Left ventricle myocardium inferior (tissue), 1 donor: Measurements from ENCODE around the gene PHKB. TPM values are rescaled to one million over a fixed set of nuclear protein-coding genes. Genes with fewer than 3 reads are reported as not detected.

Experiments
- DNase-seq: peaks from one replicate; pipeline ENCODE4 v3.0.0-alpha.2; 2020
- H3K27ac ChIP-seq: fragments of 200-600 bp; replicated peaks from 2 replicates; pipeline ENCODE4 v1.8.0; 2021
- H3K27me3 ChIP-seq: fragments of 200-600 bp; 2 replicates; pipeline ENCODE4 v1.8.0; 2021; ENCODE audit warnings: low read depth
- H3K36me3 ChIP-seq: fragments of 200-600 bp; 2 replicates; pipeline ENCODE4 v1.8.0; 2021
- H3K4me1 ChIP-seq: fragments of 200-600 bp; 2 replicates; pipeline ENCODE4 v1.8.0; 2021
- H3K4me3 ChIP-seq: fragments of 200-600 bp; 2 replicates; pipeline ENCODE4 v1.8.0; 2021; ENCODE audit warnings: mild to moderate bottlenecking, moderate library complexity
- H3K9me3 ChIP-seq: fragments of 200-600 bp; replicated peaks from 2 replicates; pipeline ENCODE4 v1.8.0; 2021
- intact Hi-C: fragments of 100-400 bp; cut with micrococcal nuclease; formaldehyde crosslinking; loops from one replicate; pipeline ENCODE4 v1.11.0; 2022
- total RNA-seq: library from RNA; stranded (reverse); fragmentation: NEBNext Ultra II Directional; extraction: Animal tissue kit (Norgen Biotek cat#: 25700); gene quantifications from one replicate; pipeline ENCODE4 v1.2.1, GENCODE V29; 2021
- TF ChIP-seq, protein P1 (sequence below): fragments of 200-600 bp; IDR thresholded peaks from 2 replicates; pipeline ENCODE4 v1.8.0; 2021; ENCODE audit warnings: antibody characterized with exemption, mild to moderate bottlenecking, borderline replicate concordance
- donor health status: DM: no; HTN: yes; CAD: no; lungs with severe emphysema.

The PHKB gene
- total RNA-seq, 1 donor from 2014 or later, result 63.2 TPM

GRCh38 chr16:47519546-47519945 lies 58.4 kb downstream of the PHKB start:
- intact Hi-C loops, result no loop called here
- H3K9me3 ChIP-seq, result peaks cover 4% of the 10 kb centered on the region
- H3K4me3 ChIP-seq, result no peak overlapping the region
- no peak for DNase-seq
- H3K27me3 ChIP-seq, result no peaks in the 10 kb centered on the region
- peaks cover 32% of the 10 kb centered on the region for H3K4me1 ChIP-seq
- peak overlapping the region; percentile 62 for H3K27ac ChIP-seq
- TF ChIP-seq, protein P1, sequence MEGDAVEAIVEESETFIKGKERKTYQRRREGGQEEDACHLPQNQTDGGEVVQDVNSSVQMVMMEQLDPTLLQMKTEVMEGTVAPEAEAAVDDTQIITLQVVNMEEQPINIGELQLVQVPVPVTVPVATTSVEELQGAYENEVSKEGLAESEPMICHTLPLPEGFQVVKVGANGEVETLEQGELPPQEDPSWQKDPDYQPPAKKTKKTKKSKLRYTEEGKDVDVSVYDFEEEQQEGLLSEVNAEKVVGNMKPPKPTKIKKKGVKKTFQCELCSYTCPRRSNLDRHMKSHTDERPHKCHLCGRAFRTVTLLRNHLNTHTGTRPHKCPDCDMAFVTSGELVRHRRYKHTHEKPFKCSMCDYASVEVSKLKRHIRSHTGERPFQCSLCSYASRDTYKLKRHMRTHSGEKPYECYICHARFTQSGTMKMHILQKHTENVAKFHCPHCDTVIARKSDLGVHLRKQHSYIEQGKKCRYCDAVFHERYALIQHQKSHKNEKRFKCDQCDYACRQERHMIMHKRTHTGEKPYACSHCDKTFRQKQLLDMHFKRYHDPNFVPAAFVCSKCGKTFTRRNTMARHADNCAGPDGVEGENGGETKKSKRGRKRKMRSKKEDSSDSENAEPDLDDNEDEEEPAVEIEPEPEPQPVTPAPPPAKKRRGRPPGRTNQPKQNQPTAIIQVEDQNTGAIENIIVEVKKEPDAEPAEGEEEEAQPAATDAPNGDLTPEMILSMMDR, result no peak
- H3K36me3 ChIP-seq, result peaks cover 43% of the 10 kb centered on the region

- H3K27me3 ChIP-seq, result no peaks in the 10 kb centered on the region
- H3K27ac ChIP-seq, result peak overlapping the region; percentile 62
- peaks cover 38% of the 10 kb centered on the region for H3K4me1 ChIP-seq
- H3K4me3 ChIP-seq, result no peak overlapping the region
- peaks cover 37% of the 10 kb centered on the region for H3K36me3 ChIP-seq
- intact Hi-C loops, result no loop called here
- no peak for DNase-seq
- H3K9me3 ChIP-seq, result peaks cover 4% of the 10 kb centered on the region
- TF ChIP-seq, protein P1, result no peak
Observed at GRCh38 chr16:47519996-47520679, 59.0 kb downstream of the PHKB start.

GRCh38 chr16:47523342-47524006 lies 62.3 kb downstream of the PHKB start:
- Histone ChIP-seq H3K9me3 (peaks cover 4% of the 10 kb centered on the region), H3K36me3 (peaks cover 4% of the 10 kb centered on the region), H3K27ac (peak overlapping the region; percentile 62), H3K27me3 (no peaks in the 10 kb centered on the region), H3K4me1 (peaks cover 47% of the 10 kb centered on the region), H3K4me3 (no peak overlapping the region)
- intact Hi-C loops, result no loop called here
- TF ChIP-seq, protein P1, result no peak
- no peak for DNase-seq

- H3K9me3 ChIP-seq, result peaks cover 4% of the 10 kb centered on the region
- H3K27ac ChIP-seq, result peak overlapping the region; percentile 62
- H3K27me3 ChIP-seq, result no peaks in the 10 kb centered on the region
- no peak overlapping the region for H3K4me3 ChIP-seq
- H3K36me3 ChIP-seq, result no peaks in the 10 kb centered on the region
- intact Hi-C loops, result no loop called here
- TF ChIP-seq, protein P1, result no peak
- H3K4me1 ChIP-seq, result peaks cover 46% of the 10 kb centered on the region
- no peak for DNase-seq
Observed at GRCh38 chr16:47524007-47524405, 62.9 kb downstream of the PHKB start.

DNA sequence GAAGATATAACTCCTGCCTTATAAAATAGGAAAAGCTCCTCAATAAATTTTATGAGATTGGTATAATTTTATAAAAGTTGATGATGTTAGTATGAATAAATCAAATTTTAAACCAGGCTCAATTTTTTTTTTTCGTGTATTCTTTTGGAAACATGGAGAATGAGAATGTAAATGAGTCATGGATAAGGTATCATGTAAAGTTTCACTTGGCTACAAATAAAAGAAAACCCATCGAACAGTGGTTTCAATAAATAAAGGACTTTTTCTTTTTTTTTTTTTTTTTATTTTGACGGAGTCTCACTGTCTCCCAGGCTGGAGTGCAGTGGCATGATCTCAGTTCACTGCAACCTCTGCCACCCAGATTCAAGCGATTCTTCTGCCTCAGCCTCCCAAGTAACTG lies 67.3 kb downstream of the PHKB start:
- intact Hi-C loops, result no loop called here
- TF ChIP-seq, protein P1, result no peak
- Histone ChIP-seq H3K4me1 (peaks cover 22% of the 10 kb centered on the region), H3K4me3 (no peak overlapping the region), H3K27me3 (no peaks in the 10 kb centered on the region), H3K27ac (no peak overlapping the region), H3K9me3 (no peaks in the 10 kb centered on the region), H3K36me3 (no peaks in the 10 kb centered on the region)
- no peak for DNase-seq
